Upper lobe of left lung (tissue), 4 donors: ENCODE measurements around the gene MYLK.

Experiments
- CTCF ChIP-seq, 6 experiments: fragments of 450-650 bp in 4 of 6; fragments of 200-600 bp in 2 of 6; sonication (generic) in 2 of 6; IDR thresholded peaks; one replicate each; pipeline ENCODE4 v1.5.1; 2016 to 2019; ENCODE audit warnings: antibody characterized with exemption in 6 of 6
- POLR2AphosphoS5 ChIP-seq, 2 donors: sonication (generic); formaldehyde crosslinking; IDR thresholded peaks; one replicate each; pipeline ENCODE4 v1.5.1; 2017; ENCODE audit warnings: antibody characterized with exemption in 2 of 2

- TF ChIP-seq POLR2AphosphoS5 (IDR thresholded peaks at IDR 0.05) (no peak), CTCF (IDR thresholded peaks at IDR 0.05) (peak in 2 of 6 experiments; percentile 8 to 28)
Measured at GRCh38 chr3:123880998-123881561, 3.1 kb downstream of the MYLK start.
